PC-9 (cell line): ENCODE results near the gene IFTAP.

Experiments
- EZH2 ChIP-seq: fragments of 200-600 bp; sonication (generic); IDR thresholded peaks from 2 replicates; pipeline ENCODE4 v1.8.0; 2017; ENCODE audit warnings: antibody characterized with exemption, low read depth
- TF ChIP-seq, protein P1 (sequence below): fragments of 200-600 bp; sonication (generic); conservative IDR thresholded peaks from 2 replicates; pipeline ENCODE4 v1.6.1; 2017; ENCODE audit warnings: mixed run types, antibody characterized with exemption, mild to moderate bottlenecking, moderate library complexity

DNA sequence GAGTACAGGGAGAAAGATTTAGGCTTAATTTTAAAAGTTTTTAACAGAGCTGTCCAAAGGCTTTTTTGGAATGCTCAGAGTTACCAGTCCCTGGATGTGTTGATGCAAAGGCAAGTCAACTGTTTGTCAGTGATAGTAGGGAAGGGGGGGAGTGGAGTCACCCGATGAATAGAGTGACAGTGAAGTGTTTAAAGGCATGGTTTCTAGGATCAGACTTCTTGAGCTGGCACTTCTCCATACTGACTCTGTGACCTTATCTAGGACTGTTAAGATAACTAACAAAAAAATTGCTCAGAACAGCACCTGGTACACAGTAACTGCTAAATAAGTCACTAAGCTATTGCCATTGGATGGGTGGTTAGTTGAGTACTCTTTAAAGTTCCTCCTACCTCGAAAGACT lies 15.1 kb downstream of the IFTAP start:
- TF ChIP-seq, protein P1, sequence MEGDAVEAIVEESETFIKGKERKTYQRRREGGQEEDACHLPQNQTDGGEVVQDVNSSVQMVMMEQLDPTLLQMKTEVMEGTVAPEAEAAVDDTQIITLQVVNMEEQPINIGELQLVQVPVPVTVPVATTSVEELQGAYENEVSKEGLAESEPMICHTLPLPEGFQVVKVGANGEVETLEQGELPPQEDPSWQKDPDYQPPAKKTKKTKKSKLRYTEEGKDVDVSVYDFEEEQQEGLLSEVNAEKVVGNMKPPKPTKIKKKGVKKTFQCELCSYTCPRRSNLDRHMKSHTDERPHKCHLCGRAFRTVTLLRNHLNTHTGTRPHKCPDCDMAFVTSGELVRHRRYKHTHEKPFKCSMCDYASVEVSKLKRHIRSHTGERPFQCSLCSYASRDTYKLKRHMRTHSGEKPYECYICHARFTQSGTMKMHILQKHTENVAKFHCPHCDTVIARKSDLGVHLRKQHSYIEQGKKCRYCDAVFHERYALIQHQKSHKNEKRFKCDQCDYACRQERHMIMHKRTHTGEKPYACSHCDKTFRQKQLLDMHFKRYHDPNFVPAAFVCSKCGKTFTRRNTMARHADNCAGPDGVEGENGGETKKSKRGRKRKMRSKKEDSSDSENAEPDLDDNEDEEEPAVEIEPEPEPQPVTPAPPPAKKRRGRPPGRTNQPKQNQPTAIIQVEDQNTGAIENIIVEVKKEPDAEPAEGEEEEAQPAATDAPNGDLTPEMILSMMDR, result no peak
- no peak for TF ChIP-seq EZH2
